ENCODE results near the gene MC2R. TPM values are rescaled to one million over a fixed set of nuclear protein-coding genes. Genes with fewer than 3 reads are reported as not detected.

MC2R gene
- total RNA-seq, 1 donor from 2014 or later: not detected

DNA sequence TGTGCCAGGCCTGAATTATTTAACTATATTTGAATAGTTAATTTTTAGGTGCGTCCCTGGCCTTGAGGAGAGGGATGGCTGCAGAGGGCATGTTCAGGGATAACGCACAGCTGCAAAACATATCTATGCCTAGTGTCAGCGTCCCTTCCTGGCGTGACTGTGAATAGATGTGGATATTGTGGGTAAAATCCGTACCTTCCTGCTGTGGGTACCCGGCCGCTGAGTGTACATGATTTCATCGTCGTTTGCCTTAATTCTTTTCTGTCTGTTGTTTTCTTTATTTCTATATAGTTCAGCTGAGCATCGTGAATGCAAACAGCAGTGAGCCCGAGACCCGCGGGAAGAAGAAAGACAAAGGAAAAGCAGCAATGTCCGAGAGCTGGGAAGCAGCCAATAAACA is 25.0 kb upstream of the MC2R start:
- Histone ChIP-seq H3K9me3 (ENCODE audit: low read depth) (no peaks in the 10 kb centered on the region), H3K4me3 (no peak overlapping the region), H2AFZ (replicated peaks) (no peak overlapping the region), H3K4me2 (no peak overlapping the region), H3K4me1 (no peaks in the 10 kb centered on the region), H3K27ac (no peak overlapping the region), H3K9ac (no peak overlapping the region), H3K79me2 (ENCODE audit: low read depth) (no peaks in the 10 kb centered on the region), H3F3A (ENCODE audit: low read depth) (no peaks in the 10 kb centered on the region), H4K20me1 (ENCODE audit: low read depth) (no peaks in the 10 kb centered on the region), H3K27me3 (no peaks in the 10 kb centered on the region), H3K36me3 (no peaks in the 10 kb centered on the region)
- DNase-seq (ENCODE audit: low spot score): no peak
- Mint-ChIP-seq H3K27ac (no peak overlapping the region), H3K27me3 (ENCODE audit: insufficient read depth, low read depth) (peaks cover 3% of the 10 kb centered on the region), H3K36me3 (no peaks in the 10 kb centered on the region), H3K4me3 (no peak overlapping the region), H3K9me3 (peaks cover 2% of the 10 kb centered on the region), H3K4me1 (no peaks in the 10 kb centered on the region)
- no peak for TF ChIP-seq EZH2 (IDR thresholded peaks at IDR 0.05)
- TF ChIP-seq, protein P1, sequence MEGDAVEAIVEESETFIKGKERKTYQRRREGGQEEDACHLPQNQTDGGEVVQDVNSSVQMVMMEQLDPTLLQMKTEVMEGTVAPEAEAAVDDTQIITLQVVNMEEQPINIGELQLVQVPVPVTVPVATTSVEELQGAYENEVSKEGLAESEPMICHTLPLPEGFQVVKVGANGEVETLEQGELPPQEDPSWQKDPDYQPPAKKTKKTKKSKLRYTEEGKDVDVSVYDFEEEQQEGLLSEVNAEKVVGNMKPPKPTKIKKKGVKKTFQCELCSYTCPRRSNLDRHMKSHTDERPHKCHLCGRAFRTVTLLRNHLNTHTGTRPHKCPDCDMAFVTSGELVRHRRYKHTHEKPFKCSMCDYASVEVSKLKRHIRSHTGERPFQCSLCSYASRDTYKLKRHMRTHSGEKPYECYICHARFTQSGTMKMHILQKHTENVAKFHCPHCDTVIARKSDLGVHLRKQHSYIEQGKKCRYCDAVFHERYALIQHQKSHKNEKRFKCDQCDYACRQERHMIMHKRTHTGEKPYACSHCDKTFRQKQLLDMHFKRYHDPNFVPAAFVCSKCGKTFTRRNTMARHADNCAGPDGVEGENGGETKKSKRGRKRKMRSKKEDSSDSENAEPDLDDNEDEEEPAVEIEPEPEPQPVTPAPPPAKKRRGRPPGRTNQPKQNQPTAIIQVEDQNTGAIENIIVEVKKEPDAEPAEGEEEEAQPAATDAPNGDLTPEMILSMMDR (IDR thresholded peaks at IDR 0.05): no peak
- no peak for TF ChIP-seq EZH2phosphoT487 (IDR thresholded peaks at IDR 0.05)

DNA sequence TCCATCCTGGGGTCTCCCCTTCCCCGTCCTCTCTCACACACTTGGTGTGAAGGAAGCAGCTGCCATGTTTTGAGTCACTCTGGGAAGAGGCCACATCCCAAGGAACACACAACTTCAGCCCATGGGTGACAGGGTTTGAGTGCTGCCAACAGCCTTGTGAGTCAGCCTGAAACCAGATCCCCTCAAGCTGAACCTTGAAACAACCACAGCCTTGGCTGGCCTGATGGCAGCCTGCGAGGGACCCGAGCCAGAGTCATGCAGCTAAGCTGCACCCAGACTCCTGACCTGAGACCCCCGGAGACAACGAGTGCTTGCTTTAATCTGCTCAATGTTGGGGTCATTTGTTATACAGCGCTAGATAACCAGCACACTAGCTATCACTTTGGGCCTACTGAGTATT is 19.3 kb upstream of the MC2R start:
- Mint-ChIP-seq H3K36me3 (no peaks in the 10 kb centered on the region), H3K27me3 (ENCODE audit: insufficient read depth, low read depth) (no peaks in the 10 kb centered on the region), H3K27ac (no peak overlapping the region), H3K9me3 (no peaks in the 10 kb centered on the region), H3K4me1 (peaks cover 3% of the 10 kb centered on the region), H3K4me3 (no peak overlapping the region)
- Histone ChIP-seq H3F3A (ENCODE audit: low read depth) (no peaks in the 10 kb centered on the region), H3K79me2 (ENCODE audit: low read depth) (no peaks in the 10 kb centered on the region), H3K4me2 (no peak overlapping the region), H3K9me3 (ENCODE audit: low read depth) (no peaks in the 10 kb centered on the region), H3K4me1 (no peaks in the 10 kb centered on the region), H3K9ac (no peak overlapping the region), H3K27ac (no peak overlapping the region), H4K20me1 (ENCODE audit: low read depth) (no peaks in the 10 kb centered on the region), H3K4me3 (no peak overlapping the region), H3K27me3 (no peaks in the 10 kb centered on the region), H3K36me3 (no peaks in the 10 kb centered on the region), H2AFZ (replicated peaks) (no peak overlapping the region)
- TF ChIP-seq, protein P1 (IDR thresholded peaks at IDR 0.05): no peak
- TF ChIP-seq EZH2 (IDR thresholded peaks at IDR 0.05) (no peak), EZH2phosphoT487 (IDR thresholded peaks at IDR 0.05) (no peak)
- DNase-seq (ENCODE audit: low spot score): no peak

DNA sequence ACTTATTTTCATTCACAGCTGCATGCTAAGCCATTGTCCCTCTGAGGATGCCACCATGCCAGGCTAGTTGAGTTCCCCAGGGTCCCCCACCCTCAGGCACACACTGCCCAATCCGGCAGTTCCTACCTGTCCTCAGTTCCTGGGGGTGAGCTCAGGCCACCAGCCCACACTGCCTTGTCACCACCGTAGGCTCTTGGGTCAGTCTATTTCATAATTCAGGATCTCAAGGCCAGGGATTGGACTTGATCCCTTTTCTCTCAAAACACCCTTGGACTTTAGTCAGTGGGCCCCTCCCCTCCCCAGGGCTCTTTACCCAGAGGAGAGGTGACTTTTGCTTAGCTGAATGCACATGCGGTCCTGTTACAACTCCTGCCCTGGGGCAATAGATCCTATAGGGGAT is 18.7 kb upstream of the MC2R start:
- H4K20me1 ChIP-seq (ENCODE audit: low read depth): no peaks in the 10 kb centered on the region
- H3K27me3 ChIP-seq: no peaks in the 10 kb centered on the region
- no peaks in the 10 kb centered on the region for H3F3A ChIP-seq (ENCODE audit: low read depth)
- H3K4me3 ChIP-seq: no peak overlapping the region
- no peak overlapping the region for H3K4me2 ChIP-seq
- H3K9me3 Mint-ChIP-seq: no peaks in the 10 kb centered on the region
- H3K79me2 ChIP-seq (ENCODE audit: low read depth): no peaks in the 10 kb centered on the region
- H3K4me3 Mint-ChIP-seq: no peak overlapping the region
- DNase-seq (ENCODE audit: low spot score): no peak
- H3K9ac ChIP-seq: no peak overlapping the region
- H3K27me3 Mint-ChIP-seq (ENCODE audit: insufficient read depth, low read depth): no peaks in the 10 kb centered on the region
- H3K4me1 ChIP-seq: no peaks in the 10 kb centered on the region
- H2AFZ ChIP-seq (replicated peaks): no peak overlapping the region
- TF ChIP-seq, protein P1 (IDR thresholded peaks at IDR 0.05): no peak
- TF ChIP-seq EZH2phosphoT487 (IDR thresholded peaks at IDR 0.05): no peak
- no peak for TF ChIP-seq EZH2 (IDR thresholded peaks at IDR 0.05)
- H3K27ac ChIP-seq: no peak overlapping the region
- H3K36me3 ChIP-seq: no peaks in the 10 kb centered on the region
- peaks cover 3% of the 10 kb centered on the region for H3K4me1 Mint-ChIP-seq
- H3K9me3 ChIP-seq (ENCODE audit: low read depth): no peaks in the 10 kb centered on the region
- H3K36me3 Mint-ChIP-seq: no peaks in the 10 kb centered on the region
- H3K27ac Mint-ChIP-seq: no peak overlapping the region

Data from neural progenitor cell (in vitro differentiated cells).